CD4-positive, alpha-beta T cell treated with Interleukin-21 for 1 hour (primary cell): ENCODE results near the gene MAML2.

Experiments
- DNase-seq: peaks from one replicate; pipeline ENCODE4 v3.0.0-alpha.2; 2020

MAML2 gene

GRCh38 chr11:96112192-96113128, 230.5 kb downstream of the MAML2 start:
- DNase-seq: no peak

GRCh38 chr11:96111308-96111707, 231.7 kb downstream of the MAML2 start:
- no peak for DNase-seq

- no peak for DNase-seq
Measured at GRCh38 chr11:96110302-96110701, 232.7 kb downstream of the MAML2 start.

- DNase-seq: no peak
Measured at GRCh38 chr11:96109331-96110030, 233.5 kb downstream of the MAML2 start.

- no peak for DNase-seq
Measured at GRCh38 chr11:96107143-96107824, 235.7 kb downstream of the MAML2 start.

GRCh38 chr11:96106645-96107044, 236.3 kb downstream of the MAML2 start:
- no peak for DNase-seq

- no peak for DNase-seq
Measured at GRCh38 chr11:96105944-96106343, 237.1 kb downstream of the MAML2 start.

GRCh38 chr11:96105197-96105895, 237.6 kb downstream of the MAML2 start:
- DNase-seq: peak; percentile 52

GRCh38 chr11:96104496-96104895, 238.5 kb downstream of the MAML2 start:
- DNase-seq: no peak

- DNase-seq: no peak
Measured at GRCh38 chr11:96103721-96104120, 239.3 kb downstream of the MAML2 start.

- no peak for DNase-seq
Measured at GRCh38 chr11:96103102-96103501, 239.9 kb downstream of the MAML2 start.

GRCh38 chr11:96102664-96103078, 240.3 kb downstream of the MAML2 start:
- DNase-seq: no peak

GRCh38 chr11:96101146-96101545, 241.8 kb downstream of the MAML2 start:
- no peak for DNase-seq

GRCh38 chr11:96098511-96099241, 244.3 kb downstream of the MAML2 start:
- no peak for DNase-seq

- DNase-seq: no peak
Measured at GRCh38 chr11:96097844-96098421, 245.1 kb downstream of the MAML2 start.

- DNase-seq: no peak
Measured at GRCh38 chr11:96096360-96096759, 246.6 kb downstream of the MAML2 start.

- DNase-seq: no peak
Measured at GRCh38 chr11:96095884-96096303, 247.1 kb downstream of the MAML2 start.

GRCh38 chr11:96094156-96094555, 248.8 kb downstream of the MAML2 start:
- no peak for DNase-seq

GRCh38 chr11:96092511-96092910, 250.5 kb downstream of the MAML2 start:
- no peak for DNase-seq

- DNase-seq: peak; percentile 59
Measured at GRCh38 chr11:96091476-96091875, 251.5 kb downstream of the MAML2 start.

GRCh38 chr11:96090711-96091110, 252.3 kb downstream of the MAML2 start:
- no peak for DNase-seq

- no peak for DNase-seq
Measured at GRCh38 chr11:96088914-96089313, 254.1 kb downstream of the MAML2 start.
